Right ventricle myocardium superior (tissue), 1 donor: ENCODE data around the gene GRM1. TPM values are rescaled to one million over a fixed set of nuclear protein-coding genes. Genes with fewer than 3 reads are reported as not detected.

Experiments used
- ATAC-seq: fragments of 200-7000 bp; cut with Tn5 transposase; one replicate; pipeline ENCODE4 v1.9.1; 2020; ENCODE audit warnings: mild to moderate bottlenecking; ENCODE audit not compliant: poor library complexity
- DNase-seq: peaks from one replicate; pipeline ENCODE4 v3.0.0-alpha.2; 2020
- intact Hi-C: fragments of 100-400 bp; cut with DNase I; formaldehyde crosslinking; loops from one replicate; pipeline ENCODE4 v1.11.2; 2022
- total RNA-seq: library from RNA; stranded (reverse); fragmentation: NEBNext Ultra II Directional; extraction: Animal tissue kit (Norgen Biotek cat#: 25700); gene quantifications from one replicate; pipeline ENCODE4 v1.2.1, GENCODE V29; 2021
- donor health status: DM: no; HTN: yes; CAD: no; lungs with severe emphysema.

Gene GRM1
- total RNA-seq, 1 donor from 2014 or later = 2.2 TPM

DNA sequence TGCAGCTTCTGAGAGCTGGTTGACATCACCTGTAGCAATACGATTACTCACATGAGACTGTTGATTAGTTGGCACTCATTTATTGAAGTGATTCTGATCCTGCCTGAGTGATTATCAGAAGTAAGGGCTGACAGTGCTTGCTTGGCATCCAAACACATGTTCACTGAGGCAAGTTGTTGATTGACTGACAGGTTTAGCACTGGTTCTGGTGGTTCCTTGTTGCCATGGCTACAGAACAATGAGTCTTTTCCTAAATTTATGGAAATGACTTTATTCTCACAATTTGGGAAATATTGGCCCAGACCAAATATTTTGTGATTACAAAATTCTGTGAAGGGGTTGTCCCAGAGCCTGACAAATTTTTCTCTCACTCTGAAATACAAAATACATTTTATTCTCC is 368.8 kb downstream of the GRM1 start:
- intact Hi-C loops = no loop called here
- no peak for ATAC-seq

GRCh38 chr6:146402476-146402875 is 373.6 kb downstream of the GRM1 start:
- intact Hi-C loops = no loop called here
- no peak for ATAC-seq
- DNase-seq = no peak

More for the DNA sequence above, 368.8 kb downstream of the GRM1 start:
- no peak for DNase-seq

DNA sequence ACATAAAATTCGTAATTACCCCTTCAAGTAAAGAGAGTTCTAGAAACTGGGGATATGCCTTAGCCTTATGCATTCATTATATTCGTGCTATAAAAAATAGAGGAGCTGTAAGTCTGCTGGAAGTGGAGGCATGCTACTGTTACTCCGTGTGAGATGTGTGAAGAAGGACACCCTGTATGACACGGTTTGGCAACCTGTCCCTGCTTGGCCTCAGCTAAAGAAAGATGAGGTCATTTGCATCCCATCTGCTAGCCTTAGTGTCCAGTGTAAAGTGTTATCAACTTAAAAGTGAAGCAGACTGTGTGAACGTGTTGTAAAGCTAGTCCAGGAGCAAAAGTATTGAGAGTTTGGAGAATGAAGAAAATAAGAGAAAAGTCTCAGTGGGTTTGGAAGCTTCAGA is 379.7 kb downstream of the GRM1 start:
- DNase-seq (no peak), ATAC-seq (no peak)
- intact Hi-C loops = no loop called here

GRCh38 chr6:146410851-146411595 is 382.2 kb downstream of the GRM1 start:
- ATAC-seq (no peak), DNase-seq (no peak)
- intact Hi-C loops = no loop called here

DNA sequence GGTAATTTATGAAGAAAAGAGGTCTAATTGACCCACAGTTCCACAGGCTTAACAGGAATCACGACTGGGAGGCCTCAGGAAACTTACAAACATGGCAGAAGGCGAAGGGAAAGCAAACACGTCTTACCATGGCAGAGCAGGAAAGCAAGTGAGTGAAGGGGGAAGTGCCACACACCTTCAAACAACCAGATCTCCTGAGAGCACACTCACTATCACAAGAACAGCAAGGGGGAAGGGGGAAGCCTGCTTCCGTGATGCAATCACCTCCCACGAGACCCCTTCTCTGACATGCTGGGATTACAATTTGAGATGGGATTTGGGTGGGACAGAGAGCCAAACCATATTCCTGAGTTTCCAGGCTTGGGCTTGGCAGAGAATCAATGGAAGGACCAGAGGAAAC is 390.7 kb downstream of the GRM1 start:
- no peak for ATAC-seq
- intact Hi-C loops = no loop called here
- no peak for DNase-seq

- DNase-seq = no peak
- intact Hi-C loops = no loop called here
- no peak for ATAC-seq
Observed at GRCh38 chr6:146420255-146420654, 391.4 kb downstream of the GRM1 start.

GRCh38 chr6:146422789-146423375 is 394.0 kb downstream of the GRM1 start:
- DNase-seq (no peak), ATAC-seq (no peak)
- intact Hi-C loops = no loop called here

GRCh38 chr6:146423452-146423851 is 394.6 kb downstream of the GRM1 start:
- DNase-seq (no peak), ATAC-seq (no peak)
- intact Hi-C loops = no loop called here

- no peak for DNase-seq
Observed at GRCh38 chr6:146426516-146426915, 397.7 kb downstream of the GRM1 start.

GRCh38 chr6:146429831-146430230 is 401.0 kb downstream of the GRM1 start:
- ATAC-seq (no peak), DNase-seq (no peak)
- intact Hi-C loops = no loop called here

More at GRCh38 chr6:146426516-146426915, 397.7 kb downstream of the GRM1 start:
- intact Hi-C loops = no loop called here
- ATAC-seq = no peak

DNA sequence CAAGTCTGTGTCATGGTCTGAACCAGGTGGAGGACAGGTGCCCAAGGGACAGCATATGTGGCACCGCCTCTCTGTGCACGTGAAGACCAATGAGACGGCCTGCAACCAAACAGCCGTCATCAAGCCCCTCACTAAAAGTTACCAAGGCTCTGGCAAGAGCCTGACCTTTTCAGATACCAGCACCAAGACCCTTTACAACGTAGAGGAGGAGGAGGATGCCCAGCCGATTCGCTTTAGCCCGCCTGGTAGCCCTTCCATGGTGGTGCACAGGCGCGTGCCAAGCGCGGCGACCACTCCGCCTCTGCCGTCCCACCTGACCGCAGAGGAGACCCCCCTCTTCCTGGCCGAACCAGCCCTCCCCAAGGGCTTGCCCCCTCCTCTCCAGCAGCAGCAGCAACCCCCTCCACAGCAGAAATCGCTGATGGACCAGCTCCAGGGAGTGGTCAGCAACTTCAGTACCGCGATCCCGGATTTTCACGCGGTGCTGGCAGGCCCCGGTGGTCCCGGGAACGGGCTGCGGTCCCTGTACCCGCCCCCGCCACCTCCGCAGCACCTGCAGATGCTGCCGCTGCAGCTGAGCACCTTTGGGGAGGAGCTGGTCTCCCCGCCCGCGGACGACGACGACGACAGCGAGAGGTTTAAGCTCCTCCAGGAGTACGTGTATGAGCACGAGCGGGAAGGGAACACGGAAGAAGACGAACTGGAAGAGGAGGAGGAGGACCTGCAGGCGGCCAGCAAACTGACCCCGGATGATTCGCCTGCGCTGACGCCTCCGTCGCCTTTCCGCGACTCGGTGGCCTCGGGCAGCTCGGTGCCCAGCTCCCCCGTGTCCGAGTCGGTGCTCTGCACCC is 405.2 kb downstream of the GRM1 start:
- ATAC-seq = no peak
- peak; percentile 42 for DNase-seq
- intact Hi-C loops = no loop called here

- DNase-seq (no peak), ATAC-seq (no peak)
- intact Hi-C loops = no loop called here
Observed at GRCh38 chr6:146434732-146435390, 406.0 kb downstream of the GRM1 start.

DNA sequence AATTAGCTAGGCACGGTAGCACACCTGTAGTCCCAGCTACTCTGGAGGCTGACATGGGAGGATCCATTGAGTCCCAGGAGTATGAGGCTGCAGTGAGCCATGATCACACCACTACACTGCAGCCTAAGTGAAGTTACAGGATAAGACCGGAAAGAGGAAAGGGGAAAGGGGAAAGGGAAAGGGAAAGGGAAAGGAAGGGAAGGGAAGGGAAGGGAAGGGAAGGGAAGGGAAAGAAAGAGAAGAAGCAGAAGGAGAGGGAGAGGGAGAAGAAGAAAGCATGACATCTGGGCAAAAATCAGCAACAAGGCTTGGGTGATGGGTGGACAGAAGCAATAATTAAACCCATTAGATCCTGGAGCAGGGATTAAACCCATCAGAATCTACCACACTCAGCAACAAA is 413.0 kb downstream of the GRM1 start:
- DNase-seq = no peak
- ATAC-seq = no peak
- intact Hi-C loops = no loop called here

DNA sequence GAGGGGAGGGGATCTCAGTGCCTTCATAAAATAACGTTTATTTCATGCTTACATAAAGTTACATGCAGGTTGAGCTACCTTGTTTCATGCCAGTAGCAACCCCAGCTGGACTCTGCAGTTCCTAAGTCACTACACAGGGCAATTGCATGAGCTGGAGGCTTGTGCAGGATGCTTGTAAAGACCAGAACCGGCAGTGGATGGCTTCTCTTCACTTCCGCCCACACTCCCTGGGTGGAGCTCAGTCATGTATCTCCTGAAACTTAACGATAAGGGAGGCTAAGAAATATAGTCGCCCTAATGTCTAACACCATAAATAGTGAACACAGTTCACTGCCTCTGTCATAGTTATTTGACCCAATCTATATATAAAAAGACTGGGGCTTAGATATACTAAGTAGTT is 415.3 kb downstream of the GRM1 start:
- intact Hi-C loops = no loop called here
- DNase-seq (no peak), ATAC-seq (no peak)

DNA sequence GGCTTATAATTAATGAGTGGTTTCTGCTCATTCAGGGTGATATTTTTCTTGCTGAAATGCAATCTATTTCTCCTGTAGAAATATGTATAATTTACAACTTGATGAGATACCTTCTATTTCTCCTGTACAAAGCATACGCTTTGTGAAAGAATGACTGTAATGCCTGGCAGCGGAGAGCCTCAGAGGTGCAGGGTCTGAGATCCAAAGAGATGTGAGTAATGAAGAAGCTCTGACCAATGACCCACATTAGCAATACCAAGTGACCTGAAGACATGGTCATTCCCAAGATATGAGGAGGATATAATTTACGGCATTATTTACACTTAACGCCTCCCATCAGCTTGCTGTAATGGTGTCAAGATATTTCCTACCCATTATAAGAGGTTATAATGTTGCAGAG is 416.4 kb downstream of the GRM1 start:
- no peak for DNase-seq
- intact Hi-C loops = no loop called here
- no peak for ATAC-seq

DNA sequence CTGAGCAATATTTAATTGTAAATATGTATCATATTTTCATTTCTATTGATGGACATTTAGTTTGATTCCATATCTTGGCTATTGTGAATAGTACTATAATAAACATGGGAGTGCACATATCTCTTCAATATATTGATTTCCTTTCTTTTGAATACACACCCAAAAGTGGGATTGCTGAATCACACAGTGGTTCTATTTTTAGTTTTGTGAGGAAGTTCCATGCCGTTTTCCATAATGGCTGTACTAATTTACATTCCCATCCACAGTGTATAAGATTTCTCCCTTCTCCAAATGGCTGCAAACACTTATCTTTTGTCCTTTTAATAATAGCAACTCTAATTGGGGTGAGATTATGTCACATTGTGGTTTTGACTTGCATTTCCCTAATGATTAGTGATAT is 428.0 kb downstream of the GRM1 start:
- no peak for DNase-seq
- intact Hi-C loops = no loop called here
- no peak for ATAC-seq

DNA sequence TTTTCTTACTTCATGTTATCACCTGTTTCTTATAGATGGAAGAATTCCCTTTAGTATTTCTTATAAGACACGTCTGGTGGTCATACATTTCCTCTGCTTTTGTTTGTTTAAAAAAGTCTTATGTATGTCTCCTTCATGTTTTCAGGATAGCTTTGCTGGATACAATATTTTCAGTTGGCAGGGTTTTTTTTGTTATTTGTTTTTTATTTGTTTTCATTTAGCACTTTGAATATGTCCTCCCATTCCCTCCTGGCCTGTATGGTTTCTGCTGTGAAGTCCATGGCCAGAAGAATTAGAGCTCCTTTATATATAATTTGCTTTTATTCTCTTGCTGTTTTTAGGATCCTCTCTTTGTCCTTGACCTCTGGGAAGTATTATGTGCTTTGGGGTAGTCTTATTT is 432.1 kb downstream of the GRM1 start:
- ATAC-seq (no peak), DNase-seq (no peak)
- intact Hi-C loops = no loop called here

DNA sequence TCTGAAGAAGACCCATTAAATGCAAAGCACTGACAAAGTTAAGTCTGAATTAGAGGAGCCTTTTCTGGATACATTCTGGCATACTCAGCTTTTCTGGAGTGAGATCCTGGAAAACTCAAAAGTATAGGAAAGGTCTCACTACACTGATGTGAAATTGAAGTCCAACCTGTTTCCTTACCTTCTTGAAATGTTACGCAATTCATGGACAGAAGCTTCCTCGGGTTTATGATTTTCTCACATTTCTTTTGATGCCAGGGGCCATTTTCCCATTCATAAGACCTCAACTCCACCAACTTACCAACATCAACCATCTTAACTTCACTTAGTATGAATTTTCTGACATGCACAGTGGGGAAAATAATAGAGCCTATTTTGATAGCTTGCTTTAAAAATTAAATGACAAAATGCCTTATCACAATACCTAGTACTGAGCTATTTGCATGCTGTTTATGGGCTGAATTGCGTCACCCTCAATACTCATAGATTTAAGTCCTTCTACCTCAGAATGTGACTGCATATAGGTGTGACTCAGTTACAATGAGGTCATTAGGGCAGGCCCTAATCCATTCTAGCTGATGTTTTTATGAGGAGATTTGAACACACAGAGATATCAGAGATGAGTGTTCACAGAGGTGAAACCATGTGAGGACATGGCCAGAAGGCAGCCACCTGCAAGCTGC is 441.4 kb downstream of the GRM1 start:
- DNase-seq (no peak), ATAC-seq (no peak)
- intact Hi-C loops = no loop called here

DNA sequence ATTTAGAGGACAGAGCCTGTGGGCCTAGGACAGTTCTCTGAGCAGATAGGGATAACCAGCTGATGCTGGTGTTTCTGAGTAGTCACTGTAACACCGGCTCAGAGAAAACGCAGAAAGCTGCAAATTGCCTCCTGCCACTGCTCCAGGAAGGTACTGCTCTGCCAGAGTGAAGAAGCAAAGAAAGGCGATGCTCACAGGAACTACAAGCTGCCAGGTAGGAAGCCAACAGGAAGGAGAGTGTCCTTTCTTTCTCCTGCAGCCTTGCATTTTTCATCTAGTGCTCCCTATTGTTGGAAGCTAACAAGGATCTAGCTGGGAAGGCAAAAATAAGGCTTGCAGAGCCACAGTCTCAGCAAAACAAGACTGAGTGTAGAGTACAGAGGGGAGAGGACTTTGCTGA is 444.1 kb downstream of the GRM1 start:
- DNase-seq (no peak), ATAC-seq (no peak)
- intact Hi-C loops = no loop called here
